ENCODE measurements around the gene TCN2.
"Not testable (repeated sequence)": the region's sequence is repeated elsewhere in the genome, so short reads cannot be mapped to it uniquely, and the experiment has no call there.

The TCN2 gene

DNA sequence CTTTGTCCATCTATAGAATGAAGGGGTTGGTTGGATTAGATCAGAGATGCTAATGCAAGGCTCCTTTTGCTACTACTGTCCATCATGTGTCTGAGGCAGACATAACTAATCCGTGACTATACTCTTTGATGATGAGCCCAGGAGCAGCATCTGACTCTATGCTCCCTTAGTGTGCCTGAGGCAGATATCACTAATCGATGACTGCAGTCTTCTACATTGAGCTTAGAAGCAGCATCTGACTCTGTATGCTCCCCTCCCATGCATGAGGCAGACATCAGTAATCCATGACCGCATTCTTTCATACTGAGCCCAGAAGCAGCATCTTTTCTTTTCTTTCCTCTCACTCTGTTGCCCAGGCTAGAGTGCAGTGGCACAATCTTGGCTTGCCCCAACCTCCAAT is 4.2 kb downstream of the TCN2 start:
- DNase-seq: no peak

DNA sequence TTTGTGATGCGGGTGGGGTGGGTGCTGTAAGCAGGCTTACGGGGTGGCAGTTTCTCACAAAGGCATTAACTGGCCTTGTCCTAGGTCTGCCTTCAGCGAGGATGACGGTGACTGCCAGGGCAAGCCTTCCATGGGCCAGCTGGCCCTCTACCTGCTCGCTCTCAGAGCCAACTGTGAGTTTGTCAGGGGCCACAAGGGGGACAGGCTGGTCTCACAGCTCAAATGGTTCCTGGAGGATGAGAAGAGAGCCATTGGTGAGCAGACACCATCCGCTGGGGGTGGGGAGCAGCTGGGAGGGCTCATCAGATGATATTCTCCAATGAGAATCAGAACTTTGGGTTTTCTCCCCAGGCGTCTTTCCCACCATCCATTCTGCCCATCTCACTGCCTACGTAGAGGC is 5.8 kb downstream of the TCN2 start:
- no peak for DNase-seq

DNA sequence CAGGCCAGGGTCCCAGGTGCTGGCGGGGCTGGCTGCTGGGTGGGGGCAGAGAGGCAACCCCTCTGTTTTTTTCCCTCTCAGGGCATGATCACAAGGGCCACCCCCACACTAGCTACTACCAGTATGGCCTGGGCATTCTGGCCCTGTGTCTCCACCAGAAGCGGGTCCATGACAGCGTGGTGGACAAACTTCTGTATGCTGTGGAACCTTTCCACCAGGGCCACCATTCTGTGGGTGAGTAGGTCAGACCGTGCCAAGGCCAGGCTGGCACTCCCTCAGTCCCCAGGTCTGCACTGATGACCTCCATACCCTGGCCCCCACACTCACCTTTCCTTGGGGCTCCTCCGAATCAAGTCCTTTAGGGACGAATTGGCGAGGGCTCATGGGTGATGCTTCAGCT is 7.3 kb downstream of the TCN2 start:
- DNase-seq: no peak

DNA sequence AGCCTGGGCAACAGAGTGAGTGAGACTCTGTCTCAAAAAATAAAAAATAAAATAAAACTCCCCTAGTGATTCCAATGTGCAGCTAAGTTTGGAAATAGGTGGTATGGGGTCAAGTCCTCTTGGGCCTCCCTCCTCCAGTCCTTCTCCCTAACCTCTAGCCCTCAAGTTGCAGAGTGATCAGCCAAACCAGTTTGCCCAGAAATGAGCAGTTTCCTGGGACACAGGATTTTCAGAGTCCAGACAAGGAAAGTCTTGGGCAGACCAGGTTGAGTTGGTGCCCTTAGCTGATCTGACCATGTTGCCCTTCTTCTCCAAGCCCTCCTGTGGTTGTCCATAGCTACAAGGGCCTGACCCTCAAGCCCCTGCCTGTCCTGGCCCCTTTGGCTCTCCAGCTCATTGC is 7.9 kb downstream of the TCN2 start:
- no peak for DNase-seq

DNA sequence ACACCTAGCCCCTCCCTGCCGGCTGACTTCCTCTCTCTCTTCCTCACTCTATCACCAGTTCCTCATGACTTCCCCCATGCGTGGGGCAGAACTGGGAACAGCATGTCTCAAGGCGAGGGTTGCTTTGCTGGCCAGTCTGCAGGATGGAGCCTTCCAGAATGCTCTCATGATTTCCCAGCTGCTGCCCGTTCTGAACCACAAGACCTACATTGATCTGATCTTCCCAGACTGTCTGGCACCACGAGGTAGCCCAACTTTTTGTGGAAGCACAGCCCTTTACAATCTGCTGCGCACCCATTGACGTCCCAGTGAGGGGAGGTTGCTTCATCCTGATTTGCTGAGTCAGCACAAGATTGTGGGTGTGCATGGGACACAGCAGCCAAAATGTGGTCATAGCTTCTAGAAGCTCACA is 8.6 kb downstream of the TCN2 start:
- DNase-seq: no peak

DNA sequence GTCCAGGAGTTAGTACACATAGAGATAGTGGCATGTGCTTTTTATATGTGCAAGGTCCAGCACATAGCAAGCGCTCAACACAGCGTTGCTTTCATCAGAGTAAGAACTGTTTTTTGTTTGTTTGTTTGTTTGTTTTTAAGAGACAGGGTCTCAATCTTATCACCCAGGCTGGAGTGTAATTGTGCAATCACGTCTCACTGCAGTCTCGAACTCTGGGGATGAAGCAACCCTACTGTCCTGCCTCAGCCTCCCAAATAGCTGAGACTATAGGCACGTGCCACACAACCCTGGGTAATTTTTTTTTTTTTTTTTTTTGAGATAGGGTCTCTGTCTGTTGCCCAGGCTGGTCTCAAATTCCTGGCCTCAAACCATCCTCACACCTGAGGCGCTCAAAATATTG is 10.8 kb downstream of the TCN2 start:
- no peak for DNase-seq

DNA sequence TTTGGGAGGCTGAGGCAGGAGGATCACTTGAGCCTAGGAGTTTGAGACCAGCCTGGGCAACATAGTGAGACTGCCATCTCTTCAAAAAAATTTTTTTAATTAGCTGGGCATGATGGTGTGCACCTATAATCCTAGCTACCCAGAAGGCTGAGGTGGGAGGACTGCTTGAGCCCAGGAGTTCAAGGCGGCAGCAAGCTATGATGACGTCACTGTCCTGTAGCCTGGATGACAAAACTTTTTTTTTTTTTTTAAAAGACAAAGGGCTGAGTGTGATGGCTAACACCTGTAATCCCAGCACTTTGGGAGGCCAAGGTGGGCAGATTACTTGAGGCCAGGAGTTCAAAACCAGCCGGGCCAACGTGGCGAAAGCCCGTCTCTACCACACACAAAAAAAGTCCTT is 12.9 kb downstream of the TCN2 start:
- DNase-seq: not testable (repeated sequence)

DNA sequence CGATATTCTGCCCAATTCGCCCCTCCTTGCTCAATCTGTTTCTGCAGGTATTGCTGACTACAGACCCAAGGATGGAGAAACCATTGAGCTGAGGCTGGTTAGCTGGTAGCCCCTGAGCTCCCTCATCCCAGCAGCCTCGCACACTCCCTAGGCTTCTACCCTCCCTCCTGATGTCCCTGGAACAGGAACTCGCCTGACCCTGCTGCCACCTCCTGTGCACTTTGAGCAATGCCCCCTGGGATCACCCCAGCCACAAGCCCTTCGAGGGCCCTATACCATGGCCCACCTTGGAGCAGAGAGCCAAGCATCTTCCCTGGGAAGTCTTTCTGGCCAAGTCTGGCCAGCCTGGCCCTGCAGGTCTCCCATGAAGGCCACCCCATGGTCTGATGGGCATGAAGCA is 19.4 kb downstream of the TCN2 start:
- no peak for DNase-seq

DNA sequence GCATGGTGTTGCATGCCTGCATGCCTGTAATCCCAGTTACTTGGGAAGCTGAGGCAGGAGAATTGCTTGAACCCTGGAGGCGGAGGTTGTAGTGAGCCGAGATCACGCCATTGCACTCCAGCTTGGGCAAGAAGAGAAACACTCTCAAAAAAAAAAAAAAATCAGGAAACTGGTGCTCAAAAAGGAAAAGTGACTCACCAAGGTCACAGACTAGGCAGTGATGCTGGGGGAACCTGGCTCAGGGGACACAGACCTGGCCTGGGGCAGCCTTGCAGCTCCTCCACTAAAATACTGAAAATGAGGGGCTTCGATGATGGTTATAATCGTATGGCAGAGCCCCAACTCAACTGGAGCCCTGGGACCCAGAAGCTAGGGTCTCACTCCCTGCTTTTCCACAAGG is 20.5 kb downstream of the TCN2 start:
- DNase-seq: no peak

DNA sequence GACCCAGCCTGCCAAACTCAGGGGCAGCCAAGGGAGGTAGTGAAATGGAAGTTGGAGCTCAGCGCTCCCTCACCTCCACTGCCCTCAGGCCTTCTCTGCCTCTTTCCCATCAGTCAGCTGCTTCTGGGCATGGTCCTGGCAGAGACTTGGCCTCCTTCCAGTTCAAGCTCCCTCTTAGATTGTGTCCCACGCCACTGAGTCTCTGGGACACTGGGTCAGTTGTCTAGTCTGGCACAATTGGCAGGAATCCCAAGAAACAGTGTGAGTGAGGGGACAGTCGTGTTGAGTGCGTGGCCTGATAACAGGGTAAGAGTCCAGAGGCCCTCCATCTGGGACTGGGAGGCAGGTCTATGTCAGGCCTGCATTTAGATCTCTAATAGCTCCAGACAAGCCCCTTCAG is 21.5 kb downstream of the TCN2 start:
- DNase-seq: no peak

DNA sequence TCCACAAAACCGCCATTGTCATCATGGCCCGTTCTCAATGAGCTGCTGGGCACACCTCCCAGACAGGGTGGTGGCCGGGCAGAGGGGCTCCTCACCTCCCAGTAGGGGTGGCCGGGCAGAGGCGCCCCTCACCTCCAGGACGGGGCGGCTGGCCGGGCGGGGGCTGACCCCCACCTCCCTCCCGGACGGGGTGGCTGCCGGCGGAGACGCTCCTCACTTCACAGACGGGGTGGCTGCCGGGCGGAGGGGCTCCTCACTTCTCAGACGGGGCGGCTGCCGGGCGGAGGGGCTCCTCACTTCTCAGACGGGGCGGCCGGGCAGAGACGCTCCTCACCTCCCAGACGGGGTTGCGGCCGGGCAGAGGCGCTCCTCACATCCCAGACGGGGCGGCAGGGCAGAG is 24.5 kb downstream of the TCN2 start:
- DNase-seq: not testable (repeated sequence)

DNA sequence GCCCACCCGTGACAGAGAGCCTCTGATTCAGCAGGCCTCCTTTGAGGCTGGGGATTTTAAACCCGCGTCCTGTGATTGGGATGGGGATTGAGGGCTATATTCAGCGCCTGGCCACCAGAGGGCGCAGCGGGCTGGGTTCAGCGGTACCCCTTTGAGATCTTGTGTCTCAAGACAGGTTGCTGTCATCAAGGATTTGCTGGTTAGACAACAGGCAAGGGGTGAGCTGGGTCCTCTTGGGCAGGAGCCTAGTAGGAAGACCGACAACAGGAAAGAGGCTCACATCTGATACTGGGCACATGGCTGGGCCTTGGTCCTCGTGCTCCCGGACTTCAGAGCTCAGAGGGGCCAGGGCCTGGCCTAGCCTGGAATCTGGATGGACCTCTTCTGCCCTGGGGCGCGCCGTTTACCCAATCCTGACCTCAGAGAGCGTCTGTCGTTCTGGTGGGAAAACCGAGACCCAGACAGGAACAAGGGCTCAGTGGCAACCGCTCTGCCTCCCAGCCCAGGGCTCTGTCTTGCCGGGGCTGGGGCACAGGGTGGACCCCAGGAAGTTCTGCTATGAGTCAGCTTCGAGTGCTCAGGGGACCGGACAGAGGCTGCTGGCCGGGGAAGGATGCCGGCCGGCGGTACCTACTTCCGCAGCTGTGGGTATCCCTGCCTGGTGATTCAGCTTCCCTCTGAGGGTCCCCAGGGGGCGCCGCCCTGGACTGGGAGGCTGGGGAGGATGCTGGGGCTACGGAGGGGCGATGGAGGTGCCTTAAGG is 27.7 kb downstream of the TCN2 start:
- peak; percentile 90 for DNase-seq

DNA sequence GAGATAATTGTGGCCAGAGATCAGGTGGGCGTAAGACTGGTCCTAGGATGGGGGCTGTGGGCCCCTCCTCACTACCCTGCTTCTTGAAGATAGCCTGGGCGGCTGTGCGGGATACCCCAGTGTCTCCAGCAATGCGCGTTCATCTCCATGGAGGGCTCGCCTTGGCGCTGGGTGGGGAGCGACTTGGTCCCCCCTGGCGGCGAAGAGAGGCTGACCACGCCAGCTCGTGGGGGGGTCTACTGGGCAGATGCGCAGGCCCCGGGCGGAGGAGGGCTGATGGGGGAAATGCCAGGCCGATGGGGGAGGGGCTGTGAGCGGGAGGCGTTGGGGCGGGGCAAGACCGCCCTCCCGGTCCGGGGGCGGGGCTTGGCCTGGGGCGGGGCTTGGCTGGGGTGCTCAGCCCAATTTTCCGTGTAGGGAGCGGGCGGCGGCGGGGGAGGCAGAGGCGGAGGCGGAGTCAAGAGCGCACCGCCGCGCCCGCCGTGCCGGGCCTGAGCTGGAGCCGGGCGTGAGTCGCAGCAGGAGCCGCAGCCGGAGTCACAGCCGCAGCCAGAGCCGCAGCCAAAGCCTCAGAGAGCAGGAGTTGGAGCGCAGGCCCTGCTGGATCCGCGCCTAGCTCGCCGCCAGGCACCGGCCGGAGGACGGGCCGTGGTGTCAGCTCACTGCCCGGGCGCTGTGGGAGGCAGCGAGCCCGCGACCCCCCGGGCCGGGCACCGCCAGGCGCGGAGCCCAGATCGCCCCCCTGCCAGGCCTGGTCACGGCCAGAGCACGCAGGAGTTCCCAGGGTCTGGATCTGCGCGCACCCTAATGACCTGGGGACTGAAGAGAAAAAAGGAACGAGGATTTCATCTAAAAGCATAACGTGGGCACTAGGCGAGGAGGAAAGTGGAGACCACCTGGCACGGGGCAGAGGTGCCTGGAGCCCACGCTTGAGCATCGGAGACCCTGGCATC is 28.6 kb downstream of the TCN2 start, which contains the start of gene SLC35E4:
SLC35E4 (plus strand) TSS at position 509 of the 953 bp plus-strand sequence. CDS start 670 bp downstream, outside the sequence.
- peak; percentile 95 for DNase-seq

DNA sequence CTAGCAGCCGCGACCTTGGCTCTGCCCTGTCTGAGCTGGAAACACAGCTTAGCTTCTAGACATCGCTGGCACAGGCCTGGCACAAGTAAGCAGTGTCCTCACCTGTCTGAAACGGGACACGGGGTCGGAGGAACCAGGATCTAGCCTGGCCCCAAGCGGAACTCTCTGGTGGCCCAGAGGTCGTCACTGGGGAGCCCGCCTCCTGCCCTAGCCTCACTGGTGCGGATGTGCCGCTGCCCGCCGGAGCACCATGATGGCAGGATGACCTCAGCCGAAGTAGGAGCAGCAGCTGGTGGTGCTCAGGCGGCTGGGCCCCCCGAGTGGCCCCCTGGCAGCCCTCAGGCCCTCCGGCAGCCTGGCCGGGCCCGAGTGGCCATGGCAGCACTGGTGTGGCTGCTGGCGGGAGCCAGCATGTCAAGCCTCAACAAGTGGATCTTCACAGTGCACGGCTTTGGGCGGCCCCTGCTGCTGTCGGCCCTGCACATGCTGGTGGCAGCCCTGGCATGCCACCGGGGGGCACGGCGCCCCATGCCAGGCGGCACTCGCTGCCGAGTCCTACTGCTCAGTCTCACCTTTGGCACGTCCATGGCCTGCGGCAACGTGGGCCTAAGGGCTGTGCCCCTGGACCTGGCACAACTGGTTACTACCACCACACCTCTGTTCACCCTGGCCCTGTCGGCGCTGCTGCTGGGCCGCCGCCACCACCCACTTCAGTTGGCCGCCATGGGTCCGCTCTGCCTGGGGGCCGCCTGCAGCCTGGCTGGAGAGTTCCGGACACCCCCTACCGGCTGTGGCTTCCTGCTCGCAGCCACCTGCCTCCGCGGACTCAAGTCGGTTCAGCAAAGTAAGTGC is 29.5 kb downstream of the TCN2 start:
- peak; percentile 16 for DNase-seq

DNA sequence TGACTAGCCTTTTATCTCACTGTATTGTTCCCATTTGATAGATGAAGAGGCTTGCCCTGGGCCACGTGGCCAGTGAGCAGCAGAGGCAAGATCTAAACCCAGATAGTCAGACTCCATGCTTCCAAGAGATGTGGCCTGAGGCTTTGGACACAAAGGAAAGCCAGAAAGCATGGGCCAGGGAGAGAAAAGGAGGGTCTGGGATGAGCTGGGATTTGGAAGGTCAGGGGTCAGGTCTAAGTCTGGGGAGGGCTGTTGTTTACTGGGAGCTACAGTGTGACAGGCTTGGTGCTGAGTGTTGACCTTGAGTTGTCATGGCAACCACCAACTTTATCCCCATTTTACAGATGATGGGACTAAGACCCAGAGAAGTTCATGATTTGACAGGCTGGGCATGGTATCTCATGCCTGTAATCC is 30.7 kb downstream of the TCN2 start:
- no peak for DNase-seq

DNA sequence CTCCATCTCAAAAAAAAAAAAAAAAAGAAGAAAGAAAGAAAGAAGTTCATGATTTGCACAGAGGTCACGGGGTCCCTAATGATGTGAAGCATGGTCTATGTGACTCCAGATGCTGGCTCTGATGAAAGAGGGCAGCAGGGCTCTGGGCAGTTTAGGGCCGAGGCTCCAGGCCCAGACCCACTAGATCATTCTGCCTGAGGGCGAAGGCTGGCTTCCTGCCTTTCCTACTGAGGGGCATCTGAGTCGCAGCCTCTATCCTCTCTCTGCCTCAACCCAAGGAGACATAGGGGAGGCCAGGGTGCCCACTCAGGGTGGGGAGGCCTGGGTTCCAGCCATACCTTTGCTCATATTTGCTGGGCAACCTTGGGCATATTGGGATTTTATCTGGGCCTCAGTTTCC is 33.4 kb downstream of the TCN2 start:
- no peak for DNase-seq

DNA sequence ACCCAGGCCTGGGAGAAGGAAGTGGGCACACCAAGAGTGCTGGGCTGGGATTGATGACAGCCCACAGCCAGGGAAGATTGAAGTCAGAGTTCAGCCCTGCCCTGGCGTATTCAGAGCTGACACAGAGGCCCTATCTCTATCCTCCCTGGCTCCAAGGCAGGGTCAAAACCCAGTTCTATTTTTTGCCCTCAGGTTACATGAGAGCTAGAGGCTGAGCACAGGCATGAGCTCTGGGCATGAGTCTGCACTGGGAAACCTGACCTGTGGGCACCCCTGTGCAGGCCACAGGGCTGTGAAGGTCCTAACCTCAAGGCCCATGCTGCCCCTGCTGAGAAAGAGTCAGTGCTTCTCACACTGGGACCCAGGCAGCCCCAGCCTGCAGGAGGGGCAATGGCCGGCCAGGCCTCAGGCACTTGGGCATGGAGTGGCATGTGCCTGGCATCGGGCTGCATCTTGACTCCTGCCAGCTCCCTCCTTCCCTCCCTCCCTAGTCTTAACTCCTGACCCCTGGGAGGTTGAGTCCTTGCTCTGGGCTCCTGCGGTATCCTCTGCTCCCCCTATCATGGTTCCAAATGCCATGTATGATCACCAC is 34.0 kb downstream of the TCN2 start:
- no peak for DNase-seq

DNA sequence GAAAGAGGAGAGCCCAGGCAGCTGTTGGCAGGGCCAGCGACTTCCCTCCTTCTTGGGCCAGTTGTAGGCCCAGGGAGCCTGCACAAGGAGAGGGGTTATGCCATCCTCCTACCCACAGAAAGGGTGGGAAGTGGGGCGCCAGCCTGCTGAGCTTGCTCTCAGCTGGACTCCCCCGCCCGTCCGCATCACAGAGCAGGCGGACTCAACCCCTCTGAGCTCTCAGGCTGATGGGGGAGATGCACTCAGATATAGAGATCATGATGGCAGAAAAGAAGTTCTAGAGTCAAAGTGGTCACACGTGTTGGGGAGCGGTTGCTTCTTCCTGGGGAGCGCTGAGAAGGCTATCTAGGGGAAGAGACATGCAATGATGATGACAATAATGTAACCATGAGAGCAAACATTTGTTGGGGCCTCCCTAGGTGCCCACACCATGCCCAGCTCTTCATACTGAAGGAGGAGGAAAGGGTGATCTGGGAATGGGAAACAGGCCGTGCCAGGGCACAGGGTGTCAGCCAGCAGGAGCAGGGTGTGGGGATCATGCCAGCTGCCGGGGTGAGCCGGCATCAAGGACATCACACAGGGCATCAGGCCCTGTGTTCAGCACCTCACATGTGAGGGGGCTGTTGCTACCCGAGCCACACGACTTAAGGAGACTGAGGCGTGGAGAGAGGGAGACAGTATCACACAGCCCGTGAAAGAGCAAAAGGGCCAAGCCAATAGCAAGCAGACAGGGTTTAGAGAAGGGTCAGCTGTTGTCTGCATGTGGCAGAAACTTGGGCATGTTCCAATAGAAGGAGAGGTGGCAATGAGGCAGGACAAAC is 36.3 kb downstream of the TCN2 start:
- DNase-seq: no peak

DNA sequence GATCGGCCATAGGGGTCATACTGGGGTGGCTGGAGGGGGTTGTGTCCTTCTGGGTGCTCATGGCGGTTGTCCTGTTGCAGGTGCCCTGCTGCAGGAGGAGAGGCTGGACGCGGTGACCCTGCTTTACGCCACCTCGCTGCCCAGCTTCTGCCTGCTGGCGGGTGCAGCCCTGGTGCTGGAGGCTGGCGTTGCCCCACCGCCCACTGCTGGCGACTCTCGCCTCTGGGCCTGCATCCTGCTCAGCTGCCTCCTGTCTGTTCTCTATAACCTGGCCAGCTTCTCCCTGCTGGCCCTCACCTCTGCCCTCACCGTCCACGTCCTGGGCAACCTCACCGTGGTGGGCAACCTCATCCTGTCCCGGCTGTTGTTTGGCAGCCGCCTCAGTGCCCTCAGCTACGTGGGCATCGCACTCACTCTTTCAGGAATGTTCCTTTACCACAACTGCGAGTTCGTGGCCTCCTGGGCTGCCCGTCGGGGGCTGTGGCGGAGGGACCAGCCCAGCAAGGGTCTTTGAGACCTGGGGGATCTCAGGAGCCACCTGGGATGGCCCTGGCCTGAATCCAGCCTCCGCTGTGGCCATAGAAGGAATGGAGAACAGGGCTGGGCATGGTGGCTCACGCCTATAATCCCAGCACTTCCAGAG is 39.7 kb downstream of the TCN2 start:
- DNase-seq: no peak

DNA sequence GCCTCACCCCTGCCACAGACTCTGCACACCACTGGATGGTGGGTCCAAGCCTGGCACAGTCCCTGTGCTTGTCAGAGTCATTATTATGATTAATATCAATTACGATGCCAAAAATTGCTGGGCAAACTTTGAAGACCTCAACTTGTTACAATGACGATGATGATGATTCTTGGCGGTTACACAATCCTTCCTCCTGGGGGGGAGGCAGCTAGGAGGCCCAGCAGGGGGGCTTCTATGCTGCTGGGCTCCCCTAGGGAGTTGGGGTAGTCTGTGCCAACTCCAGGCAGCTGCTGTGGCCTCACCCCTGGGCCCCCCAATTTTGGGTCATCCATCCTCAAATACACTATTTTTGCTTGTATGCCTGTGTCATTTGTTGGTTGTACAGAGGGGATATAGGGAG is 40.6 kb downstream of the TCN2 start:
- DNase-seq: no peak

DNA sequence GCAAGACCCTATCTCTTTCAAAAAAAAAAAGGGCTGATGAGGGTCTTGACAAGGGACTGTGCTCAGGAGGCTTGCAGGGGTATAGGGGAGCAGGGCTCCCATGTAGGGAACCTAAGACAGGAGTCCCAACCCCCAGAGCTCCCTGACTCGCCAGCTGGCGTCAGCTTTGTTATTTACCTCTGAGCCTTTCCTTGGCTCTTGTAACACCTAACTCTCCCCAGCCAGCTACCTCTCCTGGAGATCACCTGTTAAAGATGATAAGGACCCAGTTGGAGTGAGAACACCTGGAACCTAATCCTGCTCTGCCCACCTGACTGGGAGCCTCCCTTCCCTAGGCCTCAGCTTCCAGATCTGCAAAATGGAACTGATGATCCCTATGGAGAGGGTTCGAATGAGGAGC is 41.9 kb downstream of the TCN2 start:
- DNase-seq: no peak

Measured in activated gamma-delta T cell treated with Interleukin-2 at 50 U/mL for 16 hours (primary cell).